ENCODE results near the gene URB2. TPM values are rescaled to one million over a fixed set of nuclear protein-coding genes. Genes with fewer than 3 reads are reported as not detected.

Gene URB2
- total RNA-seq, 1 experiment from 2014 or later = 21.9 TPM

DNA sequence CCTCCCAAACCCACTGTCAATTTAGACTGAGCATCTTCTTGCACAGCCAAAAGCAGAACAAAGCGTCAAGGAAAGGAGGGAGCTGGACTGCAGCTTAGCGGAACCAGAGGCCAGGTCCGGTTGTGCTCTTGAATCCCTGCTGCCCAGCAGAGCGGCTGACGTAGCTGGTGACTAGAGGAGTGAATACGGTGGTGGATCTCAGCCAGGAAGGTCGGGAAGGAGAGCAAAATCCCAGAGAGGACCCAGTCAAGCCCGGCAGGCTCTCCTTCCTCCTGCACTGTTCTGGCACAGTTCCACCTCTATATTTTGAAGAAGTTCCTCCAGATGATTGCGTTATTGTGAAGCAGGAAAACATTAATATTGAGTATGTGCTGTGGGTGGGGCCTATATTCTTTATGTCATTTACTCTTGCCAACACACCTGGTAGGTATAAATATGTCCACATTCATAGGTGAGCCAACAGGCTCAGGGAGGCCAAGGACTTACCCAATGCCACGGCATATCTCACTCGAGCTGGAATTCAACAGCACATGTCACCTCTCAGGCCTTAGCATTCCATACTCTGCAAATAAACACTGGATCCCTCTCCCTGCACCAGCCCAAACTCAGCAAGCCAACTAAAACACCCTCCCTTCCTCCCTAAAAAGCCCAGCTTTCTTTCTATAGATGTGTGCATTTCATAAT lies 43.9 kb upstream of the URB2 start:
- ATAC-seq = peak; percentile 53; the same call in 1 of the 2 replicates
- no peak overlapping the region for H3K4me3 ChIP-seq (ENCODE audit: low read depth in 2 of 2, low read length in 2 of 2)
- in situ Hi-C loops (cut with HindIII; ENCODE audit: low pct_unique_long_range_greater_than_20kb, low sequenced_read_pairs) = no loop called here
- intact Hi-C loops (cut with micrococcal nuclease; ENCODE audit: unreplicated experiment) = no loop called here
- no peaks in the 10 kb centered on the region for H3K9me3 ChIP-seq (ENCODE audit: control insufficient read depth, insufficient read depth, low read depth, low read length)
- H3K27me3 ChIP-seq (ENCODE audit: control insufficient read depth, insufficient read depth, low read length) = no peaks in the 10 kb centered on the region
- TF ChIP-seq, protein P1, sequence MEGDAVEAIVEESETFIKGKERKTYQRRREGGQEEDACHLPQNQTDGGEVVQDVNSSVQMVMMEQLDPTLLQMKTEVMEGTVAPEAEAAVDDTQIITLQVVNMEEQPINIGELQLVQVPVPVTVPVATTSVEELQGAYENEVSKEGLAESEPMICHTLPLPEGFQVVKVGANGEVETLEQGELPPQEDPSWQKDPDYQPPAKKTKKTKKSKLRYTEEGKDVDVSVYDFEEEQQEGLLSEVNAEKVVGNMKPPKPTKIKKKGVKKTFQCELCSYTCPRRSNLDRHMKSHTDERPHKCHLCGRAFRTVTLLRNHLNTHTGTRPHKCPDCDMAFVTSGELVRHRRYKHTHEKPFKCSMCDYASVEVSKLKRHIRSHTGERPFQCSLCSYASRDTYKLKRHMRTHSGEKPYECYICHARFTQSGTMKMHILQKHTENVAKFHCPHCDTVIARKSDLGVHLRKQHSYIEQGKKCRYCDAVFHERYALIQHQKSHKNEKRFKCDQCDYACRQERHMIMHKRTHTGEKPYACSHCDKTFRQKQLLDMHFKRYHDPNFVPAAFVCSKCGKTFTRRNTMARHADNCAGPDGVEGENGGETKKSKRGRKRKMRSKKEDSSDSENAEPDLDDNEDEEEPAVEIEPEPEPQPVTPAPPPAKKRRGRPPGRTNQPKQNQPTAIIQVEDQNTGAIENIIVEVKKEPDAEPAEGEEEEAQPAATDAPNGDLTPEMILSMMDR (IDR thresholded peaks at IDR 0.05) = no peak
- TF ChIP-seq SIN3A (IDR thresholded peaks at IDR 0.05; ENCODE audit: borderline replicate concordance, insufficient read depth, low read depth, low read length) (no peak), POLR2AphosphoS5 (IDR thresholded peaks at IDR 0.05; ENCODE audit: low read depth, low read length) (no peak), TCF7L2 (IDR thresholded peaks at IDR 0.05; ENCODE audit: low read depth, low read length) (no peak)
- TF ChIP-seq, protein P2, sequence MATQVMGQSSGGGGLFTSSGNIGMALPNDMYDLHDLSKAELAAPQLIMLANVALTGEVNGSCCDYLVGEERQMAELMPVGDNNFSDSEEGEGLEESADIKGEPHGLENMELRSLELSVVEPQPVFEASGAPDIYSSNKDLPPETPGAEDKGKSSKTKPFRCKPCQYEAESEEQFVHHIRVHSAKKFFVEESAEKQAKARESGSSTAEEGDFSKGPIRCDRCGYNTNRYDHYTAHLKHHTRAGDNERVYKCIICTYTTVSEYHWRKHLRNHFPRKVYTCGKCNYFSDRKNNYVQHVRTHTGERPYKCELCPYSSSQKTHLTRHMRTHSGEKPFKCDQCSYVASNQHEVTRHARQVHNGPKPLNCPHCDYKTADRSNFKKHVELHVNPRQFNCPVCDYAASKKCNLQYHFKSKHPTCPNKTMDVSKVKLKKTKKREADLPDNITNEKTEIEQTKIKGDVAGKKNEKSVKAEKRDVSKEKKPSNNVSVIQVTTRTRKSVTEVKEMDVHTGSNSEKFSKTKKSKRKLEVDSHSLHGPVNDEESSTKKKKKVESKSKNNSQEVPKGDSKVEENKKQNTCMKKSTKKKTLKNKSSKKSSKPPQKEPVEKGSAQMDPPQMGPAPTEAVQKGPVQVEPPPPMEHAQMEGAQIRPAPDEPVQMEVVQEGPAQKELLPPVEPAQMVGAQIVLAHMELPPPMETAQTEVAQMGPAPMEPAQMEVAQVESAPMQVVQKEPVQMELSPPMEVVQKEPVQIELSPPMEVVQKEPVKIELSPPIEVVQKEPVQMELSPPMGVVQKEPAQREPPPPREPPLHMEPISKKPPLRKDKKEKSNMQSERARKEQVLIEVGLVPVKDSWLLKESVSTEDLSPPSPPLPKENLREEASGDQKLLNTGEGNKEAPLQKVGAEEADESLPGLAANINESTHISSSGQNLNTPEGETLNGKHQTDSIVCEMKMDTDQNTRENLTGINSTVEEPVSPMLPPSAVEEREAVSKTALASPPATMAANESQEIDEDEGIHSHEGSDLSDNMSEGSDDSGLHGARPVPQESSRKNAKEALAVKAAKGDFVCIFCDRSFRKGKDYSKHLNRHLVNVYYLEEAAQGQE (IDR thresholded peaks at IDR 0.05; ENCODE audit: insufficient read depth in 1 of 2, low read depth in 2 of 2, low read length in 1 of 2) = no peak
- ChIA-PET POLR2A (no interaction called here), CTCF (no interaction called here)
- DNase-seq (ENCODE audit: low read depth, low spot score) = no peak
- BruUV-seq (replicated peaks) = no TSS peak
- H3K4me1 ChIP-seq (ENCODE audit: control insufficient read depth, insufficient read depth, low read length) = no peaks in the 10 kb centered on the region
- H3K27ac ChIP-seq (ENCODE audit: low read length) = no peak overlapping the region
- no peaks in the 10 kb centered on the region for H3K36me3 ChIP-seq (ENCODE audit: control insufficient read depth, insufficient read depth, low read length)

DNA sequence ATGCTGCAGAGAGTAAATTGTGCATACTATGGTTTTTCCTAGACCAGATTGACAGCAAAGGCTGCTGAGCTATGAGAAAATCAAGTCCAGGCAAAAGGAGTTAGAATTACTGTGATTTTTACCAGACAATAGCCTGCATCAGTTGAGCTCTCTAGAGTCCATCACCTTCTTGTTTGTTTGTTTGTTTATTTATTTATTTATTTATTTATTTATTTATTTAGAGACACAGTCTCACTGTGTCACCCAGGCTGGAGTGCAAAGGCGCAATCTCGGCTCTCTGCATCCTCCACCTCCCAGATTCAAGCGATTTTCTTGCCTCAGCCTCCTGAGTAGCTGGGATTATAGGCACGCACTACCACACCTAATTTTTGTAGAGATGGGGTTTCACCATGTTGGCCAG lies 43.3 kb upstream of the URB2 start:
- DNase-seq (ENCODE audit: low read depth, low spot score) = no peak
- ChIA-PET CTCF (no interaction called here), POLR2A (no interaction called here)
- intact Hi-C loops (cut with micrococcal nuclease; ENCODE audit: unreplicated experiment) = no loop called here
- no peak for TF ChIP-seq TCF7L2 (IDR thresholded peaks at IDR 0.05; ENCODE audit: low read depth, low read length)
- Histone ChIP-seq H3K27me3 (ENCODE audit: control insufficient read depth, insufficient read depth, low read length) (no peaks in the 10 kb centered on the region), H3K36me3 (ENCODE audit: control insufficient read depth, insufficient read depth, low read length) (no peaks in the 10 kb centered on the region), H3K4me1 (ENCODE audit: control insufficient read depth, insufficient read depth, low read length) (no peaks in the 10 kb centered on the region), H3K9me3 (ENCODE audit: control insufficient read depth, insufficient read depth, low read depth, low read length) (no peaks in the 10 kb centered on the region), H3K27ac (ENCODE audit: low read length) (no peak overlapping the region), H3K4me3 (ENCODE audit: low read depth in 2 of 2, low read length in 2 of 2) (no peak overlapping the region)
- in situ Hi-C loops (cut with HindIII; ENCODE audit: low pct_unique_long_range_greater_than_20kb, low sequenced_read_pairs) = no loop called here
- no peak for ATAC-seq
- no TSS peak for BruUV-seq (replicated peaks)

DNA sequence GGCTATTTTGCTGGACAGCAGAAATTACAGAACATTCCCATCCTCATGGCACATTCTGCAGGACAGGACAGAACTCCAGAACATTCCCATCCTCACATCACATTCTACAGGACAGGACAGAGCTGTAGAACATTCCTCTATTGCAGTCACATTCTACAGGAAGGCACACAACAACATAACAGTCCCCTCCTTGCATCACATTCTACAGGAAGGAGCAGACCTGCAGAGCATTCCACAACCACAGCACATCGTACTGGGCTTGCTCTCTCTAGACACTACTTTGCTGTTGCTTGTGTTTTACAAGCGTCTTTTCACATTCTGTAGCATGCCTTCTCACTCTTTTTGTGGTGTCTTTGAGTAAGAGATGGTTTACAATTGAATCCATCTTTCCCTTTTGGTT lies 40.7 kb upstream of the URB2 start:
- DNase-seq (ENCODE audit: low read depth, low spot score) (no peak), ATAC-seq (no peak)
- Histone ChIP-seq H3K27me3 (ENCODE audit: control insufficient read depth, insufficient read depth, low read length) (no peaks in the 10 kb centered on the region), H3K4me1 (ENCODE audit: control insufficient read depth, insufficient read depth, low read length) (no peaks in the 10 kb centered on the region), H3K36me3 (ENCODE audit: control insufficient read depth, insufficient read depth, low read length) (no peaks in the 10 kb centered on the region), H3K27ac (ENCODE audit: low read length) (no peak overlapping the region), H3K4me3 (ENCODE audit: low read depth in 2 of 2, low read length in 2 of 2) (no peak overlapping the region), H3K9me3 (ENCODE audit: control insufficient read depth, insufficient read depth, low read depth, low read length) (no peaks in the 10 kb centered on the region)
- POLR2A ChIA-PET = interaction anchor here (0.6 kb wide), 1 partner anchor 679 kb away, joined by 8 read pairs; no protein-coding TSS in a partner anchor
- CTCF ChIA-PET = no interaction called here
- BruUV-seq (replicated peaks) = no TSS peak
- intact Hi-C loops (cut with micrococcal nuclease; ENCODE audit: unreplicated experiment) (no loop called here), in situ Hi-C loops (cut with HindIII; ENCODE audit: low pct_unique_long_range_greater_than_20kb, low sequenced_read_pairs) (no loop called here)
- no peak for TF ChIP-seq SIN3A (IDR thresholded peaks at IDR 0.05; ENCODE audit: borderline replicate concordance, insufficient read depth, low read depth, low read length)
- TF ChIP-seq, protein P2 (IDR thresholded peaks at IDR 0.05; ENCODE audit: insufficient read depth in 1 of 2, low read depth in 2 of 2, low read length in 1 of 2) = no peak
- TF ChIP-seq, protein P1 (IDR thresholded peaks at IDR 0.05) = no peak
- no peak for TF ChIP-seq TCF7L2 (IDR thresholded peaks at IDR 0.05; ENCODE audit: low read depth, low read length)
- TF ChIP-seq POLR2AphosphoS5 (IDR thresholded peaks at IDR 0.05; ENCODE audit: low read depth, low read length) = no peak

Measured in Panc1 (cell line).